SK-N-MC (cell line): Measurements from ENCODE around the gene TNIP1.

Experiments
- DNase-seq: peaks from one replicate; pipeline ENCODE4 v3.0.0-alpha.2; 2011; ENCODE audit warnings: low read depth, low spot score
- H3K27ac ChIP-seq: fragments of 200-600 bp; sonication (generic); 2 replicates; pipeline ENCODE4 v1.5.1; 2016; ENCODE audit warnings: mixed run types
- H3K36me3 ChIP-seq: fragments of 200-600 bp; sonication (generic); 2 replicates; pipeline ENCODE4 v1.6.1; 2017; ENCODE audit warnings: antibody characterized with exemption, low read length, mixed read lengths; ENCODE audit not compliant: insufficient read depth
- H3K4me3 ChIP-seq: fragments of 200-600 bp; sonication (generic); 2 replicates; pipeline ENCODE4 v1.5.1; 2016
- H3K9ac ChIP-seq: fragments of 200-600 bp; sonication (generic); 2 replicates; pipeline ENCODE4 v1.8.0; 2017; ENCODE audit warnings: mixed run types, mixed read lengths; ENCODE audit not compliant: insufficient read length
- H3K9me3 ChIP-seq: fragments of 200-600 bp; sonication (generic); 2 replicates; pipeline ENCODE4 v1.6.1; 2017; ENCODE audit warnings: low read depth, mild to moderate bottlenecking, antibody characterized with exemption, low read length, moderate library complexity, mixed read lengths
- EZH2 ChIP-seq: fragments of 200-600 bp; sonication (generic); IDR thresholded peaks from one replicate; pipeline ENCODE4 v1.6.1; 2017; ENCODE audit warnings: antibody characterized with exemption
- FOXP2 ChIP-seq: optimal IDR thresholded peaks from 2 replicates; pipeline ENCODE3; 2011; ENCODE audit warnings: mild to moderate bottlenecking, moderate library complexity; ENCODE audit not compliant: insufficient read depth; ENCODE audit errors: extremely low read length, control extremely low read depth
- POLR2AphosphoS5 ChIP-seq: IDR thresholded peaks from 2 replicates; pipeline ENCODE4 v1.6.1; 2012; ENCODE audit warnings: mild to moderate bottlenecking, low read depth, low read length, borderline replicate concordance

TNIP1 gene

GRCh38 chr5:151016700-151017099 lies 64.1 kb downstream of the TNIP1 start:
- H3K27ac ChIP-seq = no peak overlapping the region
- DNase-seq = no peak
- TF ChIP-seq FOXP2 = no peak
- TF ChIP-seq EZH2 = no peak
- no peak for TF ChIP-seq POLR2AphosphoS5

GRCh38 chr5:151015974-151016587 lies 64.8 kb downstream of the TNIP1 start:
- no peaks in the 10 kb centered on the region for H3K36me3 ChIP-seq
- DNase-seq = no peak
- no peak overlapping the region for H3K4me3 ChIP-seq
- H3K27ac ChIP-seq = no peak overlapping the region
- no peaks in the 10 kb centered on the region for H3K9me3 ChIP-seq
- TF ChIP-seq POLR2AphosphoS5 (no peak), EZH2 (no peak), FOXP2 (no peak)
- H3K9ac ChIP-seq = no peak overlapping the region

More at GRCh38 chr5:151016700-151017099, 64.1 kb downstream of the TNIP1 start:
- no peak overlapping the region for H3K9ac ChIP-seq
- H3K9me3 ChIP-seq = no peaks in the 10 kb centered on the region
- H3K4me3 ChIP-seq = no peak overlapping the region
- H3K36me3 ChIP-seq = no peaks in the 10 kb centered on the region

- no peak for DNase-seq
- Histone ChIP-seq H3K9me3 (no peaks in the 10 kb centered on the region), H3K9ac (no peak overlapping the region), H3K27ac (no peak overlapping the region), H3K4me3 (no peak overlapping the region), H3K36me3 (no peaks in the 10 kb centered on the region)
- TF ChIP-seq POLR2AphosphoS5 (no peak), EZH2 (no peak), FOXP2 (no peak)
These were observed 66.0 kb downstream of the TNIP1 start for GRCh38 chr5:151014680-151015343.

GRCh38 chr5:151012862-151013261 lies 68.0 kb downstream of the TNIP1 start:
- TF ChIP-seq FOXP2 (no peak), POLR2AphosphoS5 (no peak), EZH2 (no peak)
- DNase-seq = no peak
- Histone ChIP-seq H3K4me3 (no peak overlapping the region), H3K27ac (no peak overlapping the region), H3K9me3 (no peaks in the 10 kb centered on the region), H3K9ac (no peak overlapping the region), H3K36me3 (no peaks in the 10 kb centered on the region)

GRCh38 chr5:151008906-151009305 lies 71.9 kb downstream of the TNIP1 start:
- H3K27ac ChIP-seq = no peak overlapping the region
- no peak for DNase-seq
- TF ChIP-seq POLR2AphosphoS5 = no peak
- no peak for TF ChIP-seq EZH2
- no peak for TF ChIP-seq FOXP2
- no peaks in the 10 kb centered on the region for H3K9me3 ChIP-seq
- no peak overlapping the region for H3K9ac ChIP-seq
- H3K36me3 ChIP-seq = no peaks in the 10 kb centered on the region
- H3K4me3 ChIP-seq = no peak overlapping the region

GRCh38 chr5:151008210-151008491 lies 72.7 kb downstream of the TNIP1 start:
- TF ChIP-seq POLR2AphosphoS5 (no peak), FOXP2 (no peak), EZH2 (no peak)
- Histone ChIP-seq H3K9me3 (no peaks in the 10 kb centered on the region), H3K9ac (no peak overlapping the region), H3K36me3 (no peaks in the 10 kb centered on the region), H3K4me3 (no peak overlapping the region), H3K27ac (no peak overlapping the region)
- DNase-seq = no peak

- TF ChIP-seq POLR2AphosphoS5 (no peak), FOXP2 (no peak), EZH2 (no peak)
- DNase-seq = no peak
- H3K27ac ChIP-seq = no peak overlapping the region
- no peaks in the 10 kb centered on the region for H3K36me3 ChIP-seq
- no peak overlapping the region for H3K9ac ChIP-seq
- H3K4me3 ChIP-seq = no peak overlapping the region
- H3K9me3 ChIP-seq = no peaks in the 10 kb centered on the region
These were observed 73.2 kb downstream of the TNIP1 start for GRCh38 chr5:151007430-151008209.

- Histone ChIP-seq H3K27ac (no peak overlapping the region), H3K9ac (no peak overlapping the region), H3K4me3 (no peak overlapping the region), H3K36me3 (no peaks in the 10 kb centered on the region), H3K9me3 (no peaks in the 10 kb centered on the region)
- DNase-seq = no peak
- no peak for TF ChIP-seq POLR2AphosphoS5
- no peak for TF ChIP-seq EZH2
These were observed 74.0 kb downstream of the TNIP1 start for GRCh38 chr5:151006704-151007334.
